ENCODE results near the gene HRCT1.

GRCh38 chr9:35908504-35909125 lies 2.6 kb downstream of the HRCT1 start:
- TF ChIP-seq CTCF (IDR thresholded peaks at IDR 0.05) (no peak), POLR2A (IDR thresholded peaks at IDR 0.05) (no peak)

Data from Peyer's patch (tissue), 4 donors.